Keratinocyte (primary cell): ENCODE measurements around the gene GNA14. TPM values are rescaled to one million over a fixed set of nuclear protein-coding genes. Genes with fewer than 3 reads are reported as not detected.

Experiments
- DNase-seq: peaks from one replicate; pipeline ENCODE4 v3.0.0-alpha.2; 2011; ENCODE audit warnings: low read depth, missing footprints, low spot score
- FAIRE-seq: peaks from 2 replicates; lab custom pipeline; 2011; peaks lifted over from hg19 to GRCh38; lab: Jason Lieb, UNC
- H2AFZ ChIP-seq: 2 replicates; pipeline ENCODE4 v1.6.0; 2012; ENCODE audit warnings: low read length, control low read depth, inconsistent platforms; ENCODE audit not compliant: control insufficient read depth
- H3K27ac ChIP-seq: 2 replicates; pipeline ENCODE4 v1.5.1; 2011; ENCODE audit warnings: low read length; ENCODE audit not compliant: control insufficient read depth, insufficient read depth
- H3K27me3 ChIP-seq: 3 replicates; pipeline ENCODE4 v1.6.0; 2011; ENCODE audit warnings: low read length; ENCODE audit not compliant: control insufficient read depth, insufficient read depth; ENCODE audit errors: extremely low read depth
- H3K36me3 ChIP-seq, 2 experiments: 2 replicates in 1 of 2; 3 replicates in 1 of 2; pipeline ENCODE4 v1.5.1; 2011; ENCODE audit warnings: low read length in 2 of 2, mild to moderate bottlenecking in 1 of 2; ENCODE audit not compliant: control insufficient read depth in 2 of 2, insufficient read depth in 2 of 2; ENCODE audit errors: extremely low read depth in 1 of 2
- H3K4me1 ChIP-seq: 3 replicates; pipeline ENCODE4 v1.5.1; 2011; ENCODE audit warnings: low read length; ENCODE audit not compliant: control insufficient read depth, insufficient read depth; ENCODE audit errors: extremely low read depth
- H3K4me2 ChIP-seq: 3 replicates; pipeline ENCODE4 v1.6.0; 2011; ENCODE audit warnings: low read depth, low read length; ENCODE audit not compliant: control insufficient read depth, insufficient read depth; ENCODE audit errors: extremely low read depth
- H3K4me3 ChIP-seq, 3 experiments: fragments of 200-600 bp in 1 of 3; sonication (generic) in 1 of 3; 2 replicates in 2 of 3; 3 replicates in 1 of 3; pipeline ENCODE4 v1.5.1; 2011 to 2016; ENCODE audit warnings: low read length in 3 of 3, mild to moderate bottlenecking in 3 of 3, control low read depth in 2 of 3, inconsistent platforms in 1 of 3, low read depth in 1 of 3, mixed read lengths in 1 of 3, mixed run types in 1 of 3, moderate library complexity in 1 of 3; ENCODE audit not compliant: control insufficient read depth in 2 of 3, insufficient read depth in 2 of 3; ENCODE audit errors: extremely low read depth in 1 of 3
- H3K79me2 ChIP-seq: 2 replicates; pipeline ENCODE4 v1.6.0; 2012; ENCODE audit warnings: low read length; ENCODE audit not compliant: control insufficient read depth, insufficient read depth
- H3K9ac ChIP-seq: 3 replicates; pipeline ENCODE4 v1.6.0; 2011; ENCODE audit warnings: low read length; ENCODE audit not compliant: control insufficient read depth, insufficient read depth; ENCODE audit errors: extremely low read depth
- H3K9me1 ChIP-seq: 3 replicates; pipeline ENCODE4 v1.6.0; 2011; ENCODE audit warnings: low read length; ENCODE audit not compliant: control insufficient read depth, insufficient read depth; ENCODE audit errors: extremely low read depth
- H3K9me3 ChIP-seq: 2 replicates; pipeline ENCODE4 v1.5.1; 2012; ENCODE audit warnings: low read depth, low read length; ENCODE audit not compliant: control insufficient read depth
- H4K20me1 ChIP-seq: 3 replicates; pipeline ENCODE4 v1.6.0; 2011; ENCODE audit warnings: low read length; ENCODE audit not compliant: control insufficient read depth, insufficient read depth; ENCODE audit errors: extremely low read depth
- EZH2 ChIP-seq: IDR thresholded peaks from one replicate; pipeline ENCODE4 v1.6.1; 2012; ENCODE audit warnings: inconsistent platforms, mild to moderate bottlenecking, low read length, moderate library complexity
- dilution Hi-C: fragments of 300-500 bp; cut with MboI; formaldehyde crosslinking; loops from one replicate; pipeline ENCODE4 v1.7.0; 2020; ENCODE audit warnings: low sequenced_read_pairs; ENCODE audit not compliant: extremely low pct_ligation_motif_present
- polyA plus RNA-seq, 5 experiments: library from polyadenylated mRNA; depleted of rRNA in 3 of 5; stranded (reverse) in 3 of 5; stranded (forward) in 1 of 5; unstranded in 1 of 5; fragments of >200 nt; gene quantifications; 1 replicate in 1 of 5; 2 replicates in 3 of 5; 3 replicates in 1 of 5; pipeline versions ENCODE4 v1.2.1 to v1.2.3, GENCODE V29; 2011 to 2012; ENCODE audit warnings: missing spikeins in 2 of 5, low read depth in 1 of 5, low replicate concordance in 1 of 5
- TF ChIP-seq, protein P1 (sequence below), 3 experiments: IDR thresholded peaks in 1 of 3; conservative IDR thresholded peaks in 1 of 3; optimal IDR thresholded peaks in 1 of 3; 2 replicates in 2 of 3; 3 replicates in 1 of 3; pipeline versions ENCODE3 to v1.5.1; 2011; ENCODE audit warnings: low read length in 3 of 3, mild to moderate bottlenecking in 3 of 3, moderate library complexity in 2 of 3, control low read depth in 1 of 3, inconsistent platforms in 1 of 3; ENCODE audit not compliant: insufficient read depth in 2 of 3; ENCODE audit errors: extremely low read depth in 1 of 3

The GNA14 gene
- polyA plus RNA-seq, 1 donor (not counting 4 experiments of a cell fraction or from before 2014, with no cell fraction given), result not detected

DNA sequence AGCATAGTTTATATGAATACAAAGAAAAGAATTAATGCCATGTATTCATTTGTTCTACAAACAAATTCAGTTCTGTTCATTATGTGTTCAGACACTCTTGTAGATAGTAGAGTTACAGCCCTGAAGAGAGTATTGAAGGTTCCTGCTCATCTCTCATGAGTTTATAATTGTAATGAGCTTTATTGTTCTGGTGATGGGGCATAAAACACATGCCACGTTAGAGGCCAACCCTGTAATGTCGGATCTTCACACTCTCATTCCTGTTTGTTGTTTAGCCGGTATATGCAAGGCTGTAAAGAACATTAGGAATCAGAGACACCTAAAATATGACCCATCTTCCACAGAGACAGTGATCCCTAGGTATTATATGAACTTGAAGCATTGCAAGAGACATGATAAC lies 256.3 kb downstream of the GNA14 start:
- DNase-seq (no peak), FAIRE-seq (no peak)
- Histone ChIP-seq H3K4me1 (no peaks in the 10 kb centered on the region), H3K79me2 (no peaks in the 10 kb centered on the region), H3K36me3 (no peaks in the 10 kb centered on the region), H3K9me1 (no peaks in the 10 kb centered on the region), H3K27ac (no peak overlapping the region), H3K27me3 (no peaks in the 10 kb centered on the region), H4K20me1 (no peaks in the 10 kb centered on the region), H2AFZ (no peak overlapping the region), H3K4me2 (no peak overlapping the region), H3K9ac (no peak overlapping the region), H3K4me3 (no peak overlapping the region), H3K9me3 (no peaks in the 10 kb centered on the region)
- TF ChIP-seq, protein P1, sequence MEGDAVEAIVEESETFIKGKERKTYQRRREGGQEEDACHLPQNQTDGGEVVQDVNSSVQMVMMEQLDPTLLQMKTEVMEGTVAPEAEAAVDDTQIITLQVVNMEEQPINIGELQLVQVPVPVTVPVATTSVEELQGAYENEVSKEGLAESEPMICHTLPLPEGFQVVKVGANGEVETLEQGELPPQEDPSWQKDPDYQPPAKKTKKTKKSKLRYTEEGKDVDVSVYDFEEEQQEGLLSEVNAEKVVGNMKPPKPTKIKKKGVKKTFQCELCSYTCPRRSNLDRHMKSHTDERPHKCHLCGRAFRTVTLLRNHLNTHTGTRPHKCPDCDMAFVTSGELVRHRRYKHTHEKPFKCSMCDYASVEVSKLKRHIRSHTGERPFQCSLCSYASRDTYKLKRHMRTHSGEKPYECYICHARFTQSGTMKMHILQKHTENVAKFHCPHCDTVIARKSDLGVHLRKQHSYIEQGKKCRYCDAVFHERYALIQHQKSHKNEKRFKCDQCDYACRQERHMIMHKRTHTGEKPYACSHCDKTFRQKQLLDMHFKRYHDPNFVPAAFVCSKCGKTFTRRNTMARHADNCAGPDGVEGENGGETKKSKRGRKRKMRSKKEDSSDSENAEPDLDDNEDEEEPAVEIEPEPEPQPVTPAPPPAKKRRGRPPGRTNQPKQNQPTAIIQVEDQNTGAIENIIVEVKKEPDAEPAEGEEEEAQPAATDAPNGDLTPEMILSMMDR (optimal IDR thresholded peaks at IDR 0.05 in 1 of 3, IDR thresholded peaks at IDR 0.05 in 1 of 3, conservative IDR thresholded peaks at IDR 0.05 in 1 of 3; ENCODE audit: extremely low read depth in 1 of 3, insufficient read depth in 2 of 3, low read length in 3 of 3), result no peak
- no peak for TF ChIP-seq EZH2
- dilution Hi-C loops, result no loop called here

DNA sequence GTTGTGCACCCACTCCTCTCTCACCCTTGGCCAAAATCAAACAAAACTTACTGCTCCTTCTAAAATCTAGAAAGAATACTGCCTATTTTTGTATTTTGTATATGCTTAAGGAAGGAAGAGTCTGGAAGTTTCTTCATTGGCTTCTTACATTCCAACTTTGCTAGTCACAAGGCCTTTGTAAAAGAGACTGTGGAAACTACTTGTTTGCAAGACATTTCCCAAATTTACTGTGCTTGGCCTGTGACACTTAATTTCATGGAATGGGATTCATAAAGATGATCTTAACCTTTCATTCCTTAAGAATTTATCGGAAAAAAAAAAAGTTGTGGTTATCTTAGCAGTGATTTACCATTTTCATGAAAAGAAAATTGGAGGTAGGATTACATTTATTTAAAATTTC lies 261.9 kb downstream of the GNA14 start:
- no peak for FAIRE-seq
- no peaks in the 10 kb centered on the region for H3K36me3 ChIP-seq
- dilution Hi-C loops, result no loop called here
- H3K4me2 ChIP-seq, result no peak overlapping the region
- H3K9me3 ChIP-seq, result no peaks in the 10 kb centered on the region
- no peak overlapping the region for H3K27ac ChIP-seq
- no peak for DNase-seq
- peaks cover 3% of the 10 kb centered on the region for H3K4me1 ChIP-seq
- no peak for TF ChIP-seq EZH2
- TF ChIP-seq, protein P1 (optimal IDR thresholded peaks at IDR 0.05 in 1 of 3, IDR thresholded peaks at IDR 0.05 in 1 of 3, conservative IDR thresholded peaks at IDR 0.05 in 1 of 3; ENCODE audit: extremely low read depth in 1 of 3, insufficient read depth in 2 of 3, low read length in 3 of 3), result no peak
- no peaks in the 10 kb centered on the region for H4K20me1 ChIP-seq
- H2AFZ ChIP-seq, result no peak overlapping the region
- H3K27me3 ChIP-seq, result no peaks in the 10 kb centered on the region
- H3K79me2 ChIP-seq, result no peaks in the 10 kb centered on the region
- no peaks in the 10 kb centered on the region for H3K9me1 ChIP-seq
- no peak overlapping the region for H3K4me3 ChIP-seq
- no peak overlapping the region for H3K9ac ChIP-seq
